Liver (tissue), 3 donors: ENCODE data around the gene INO80C.

ENCODE experiments used
- CTCF ChIP-seq: fragments of 150-350 bp; IDR thresholded peaks from 2 replicates; pipeline ENCODE4 v1.5.1; 2017; ENCODE audit warnings: improper control_type of control experiment, low read depth, low read length; ENCODE audit not compliant: missing input control
- FOXA2 ChIP-seq: IDR thresholded peaks from 2 replicates; pipeline ENCODE4 v1.6.1; 2016; ENCODE audit warnings: antibody characterized with exemption
- JUND ChIP-seq, 2 donors: IDR thresholded peaks; 2 replicates each; pipeline ENCODE4 v1.6.1; 2016; ENCODE audit warnings: antibody characterized with exemption in 2 of 2
- donor health status: healthy.
- donor health status: healthy.

GRCh38 chr18:35435401-35435800, 62.4 kb downstream of the INO80C start:
- TF ChIP-seq JUND (IDR thresholded peaks at IDR 0.05) (no peak), CTCF (no peak), FOXA2 (no peak)
